ENCODE results near the gene COG2.
"Not testable (repeated sequence)": the region's sequence is repeated elsewhere in the genome, so short reads cannot be mapped to it uniquely, and the experiment has no call there.

Gene COG2

DNA sequence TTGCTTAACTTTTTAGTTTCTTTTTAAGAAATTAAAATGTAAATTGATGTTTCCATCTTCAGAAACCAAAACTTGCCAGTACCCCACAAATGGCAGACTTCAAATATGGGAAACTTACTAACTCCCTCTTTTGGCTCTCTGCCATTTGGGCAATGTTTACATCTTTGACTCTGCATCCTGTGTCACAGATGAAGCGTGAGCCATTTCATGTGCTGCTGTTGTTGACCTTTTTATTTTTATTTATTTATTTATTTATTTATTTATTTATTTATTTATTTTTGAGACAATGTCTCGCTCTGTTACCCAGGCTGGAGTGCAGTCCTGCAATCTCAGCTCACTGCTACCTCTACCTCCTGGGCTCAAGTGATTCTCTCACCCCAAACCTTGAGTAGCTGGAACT is 16.0 kb upstream of the COG2 start:
- no peak for DNase-seq (ENCODE audit: low read depth in 2 of 2, low spot score in 1 of 2)

DNA sequence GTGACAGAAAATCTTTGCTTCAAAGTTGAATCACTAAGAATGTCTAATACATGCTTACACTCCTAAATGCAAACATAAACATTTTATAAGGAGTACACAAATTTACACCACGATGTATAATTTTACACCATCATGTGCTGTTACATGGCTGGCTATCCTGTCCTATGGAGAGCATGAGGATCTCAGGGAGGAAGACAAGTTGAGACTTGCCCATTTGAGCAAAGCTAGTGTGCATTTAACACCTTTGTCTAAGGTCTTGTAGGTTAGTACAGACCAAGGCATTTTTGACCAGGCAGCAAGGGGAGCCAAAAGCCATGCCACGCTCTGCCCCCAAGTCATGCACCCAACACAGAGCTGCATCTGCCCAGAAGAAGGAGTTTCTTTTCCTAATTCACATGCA is 14.5 kb upstream of the COG2 start:
- DNase-seq (ENCODE audit: low read depth in 2 of 2, low spot score in 1 of 2), result no peak

DNA sequence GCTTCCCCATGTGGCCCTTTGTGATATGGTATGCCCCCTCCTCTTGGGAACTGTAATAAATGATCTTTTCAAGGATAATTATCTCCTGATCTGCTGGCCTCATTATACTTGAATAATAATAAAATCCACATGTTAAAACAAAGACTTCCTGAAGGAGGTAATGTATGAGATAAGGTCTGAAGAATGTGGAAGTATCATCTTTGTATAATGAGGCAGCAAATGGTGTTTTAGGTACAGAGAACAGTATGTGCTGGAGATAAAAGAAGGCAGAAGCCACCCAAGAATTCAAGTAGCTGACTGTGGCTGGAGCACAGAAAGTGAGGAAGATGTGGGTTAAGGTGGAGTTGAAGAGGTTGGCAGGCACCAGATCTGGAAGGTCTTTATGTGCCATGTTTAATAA is 12.8 kb upstream of the COG2 start:
- DNase-seq (ENCODE audit: low read depth in 2 of 2, low spot score in 1 of 2), result no peak

DNA sequence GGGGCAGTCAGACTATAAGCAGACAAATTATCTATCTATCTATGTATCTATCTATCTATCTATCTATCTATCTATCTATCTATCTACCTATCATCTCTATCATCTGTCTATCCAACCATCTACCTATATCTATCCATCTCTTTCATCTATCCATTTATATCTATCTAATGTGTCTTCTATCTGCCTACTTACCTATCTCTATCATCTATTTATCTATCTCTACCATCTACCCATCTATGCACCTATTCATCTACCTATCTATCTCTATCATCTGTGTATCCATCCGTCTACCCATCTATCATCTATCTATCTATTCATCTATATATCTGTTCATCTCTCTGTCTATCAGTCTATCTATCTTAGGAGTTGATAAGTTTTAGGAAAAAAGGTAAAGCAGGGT is 10.8 kb upstream of the COG2 start:
- DNase-seq (ENCODE audit: low read depth in 2 of 2, low spot score in 1 of 2), result no peak

DNA sequence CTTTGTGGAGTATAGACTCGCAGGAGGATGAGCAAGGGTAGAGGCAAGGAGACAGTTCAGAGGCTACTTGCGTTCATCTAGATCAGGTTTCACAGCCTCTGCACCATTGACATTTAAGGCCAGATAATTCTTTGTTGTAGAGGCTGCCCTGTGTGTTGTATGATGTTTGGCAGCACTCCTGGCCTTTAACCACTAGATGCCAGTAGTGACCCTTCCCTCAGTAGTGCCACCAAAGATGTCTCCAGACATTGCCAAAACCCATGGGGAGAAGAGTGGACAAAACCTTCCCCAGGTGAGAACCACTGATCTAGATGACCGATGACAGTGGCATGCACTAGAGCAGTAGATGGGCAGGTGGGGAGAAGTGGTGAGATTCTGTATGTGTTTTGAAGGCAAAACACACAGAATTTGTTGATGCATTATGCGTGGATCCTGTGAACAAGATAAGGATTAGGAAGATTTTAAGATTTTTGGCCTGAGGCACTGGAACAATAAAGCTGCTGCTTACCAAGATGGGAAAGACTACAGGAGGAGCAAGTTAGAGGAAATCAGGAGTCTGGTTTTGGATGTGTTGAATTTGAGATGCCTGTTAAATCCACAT is 9.9 kb upstream of the COG2 start:
- DNase-seq (ENCODE audit: low read depth in 2 of 2, low spot score in 1 of 2), result no peak

DNA sequence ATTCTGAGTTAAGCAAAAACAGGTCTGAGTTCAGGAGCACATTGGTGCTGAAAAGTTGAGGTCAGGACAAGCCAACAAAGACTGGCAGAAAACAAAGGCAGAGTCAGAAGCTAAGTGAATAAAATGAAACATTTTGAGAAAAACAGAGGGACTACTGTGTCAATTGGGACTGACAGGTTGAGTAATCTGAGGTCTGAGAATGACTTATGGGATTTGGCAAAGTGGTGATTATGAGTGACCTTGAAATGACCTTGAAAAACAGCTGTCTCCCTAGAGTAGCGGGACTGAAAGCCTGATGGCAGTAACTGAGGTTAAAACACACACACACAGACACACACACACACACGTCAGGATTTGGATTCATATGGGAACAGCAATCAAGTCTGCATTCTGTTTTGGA is 8.8 kb upstream of the COG2 start:
- DNase-seq (ENCODE audit: low read depth in 2 of 2, low spot score in 1 of 2), result no peak

DNA sequence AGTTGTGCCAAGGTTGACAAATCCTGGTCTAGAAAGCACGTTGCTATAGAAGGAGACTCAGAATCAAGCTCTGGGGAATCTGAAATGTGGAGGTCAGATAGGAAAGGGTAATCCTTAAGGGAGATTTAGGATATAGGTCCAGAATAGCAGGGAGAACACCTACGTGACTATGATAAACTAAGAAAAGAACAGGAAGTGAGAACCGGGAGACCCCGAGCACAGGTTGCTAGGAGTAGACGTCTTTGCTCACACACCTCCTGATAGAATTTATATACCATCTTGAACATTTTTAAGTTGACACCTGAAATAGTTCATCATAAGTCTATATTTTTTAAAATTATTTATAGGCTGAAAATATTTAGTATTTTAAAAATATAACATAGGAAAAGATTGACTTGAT is 7.9 kb upstream of the COG2 start:
- no peak for DNase-seq (ENCODE audit: low read depth in 2 of 2, low spot score in 1 of 2)

DNA sequence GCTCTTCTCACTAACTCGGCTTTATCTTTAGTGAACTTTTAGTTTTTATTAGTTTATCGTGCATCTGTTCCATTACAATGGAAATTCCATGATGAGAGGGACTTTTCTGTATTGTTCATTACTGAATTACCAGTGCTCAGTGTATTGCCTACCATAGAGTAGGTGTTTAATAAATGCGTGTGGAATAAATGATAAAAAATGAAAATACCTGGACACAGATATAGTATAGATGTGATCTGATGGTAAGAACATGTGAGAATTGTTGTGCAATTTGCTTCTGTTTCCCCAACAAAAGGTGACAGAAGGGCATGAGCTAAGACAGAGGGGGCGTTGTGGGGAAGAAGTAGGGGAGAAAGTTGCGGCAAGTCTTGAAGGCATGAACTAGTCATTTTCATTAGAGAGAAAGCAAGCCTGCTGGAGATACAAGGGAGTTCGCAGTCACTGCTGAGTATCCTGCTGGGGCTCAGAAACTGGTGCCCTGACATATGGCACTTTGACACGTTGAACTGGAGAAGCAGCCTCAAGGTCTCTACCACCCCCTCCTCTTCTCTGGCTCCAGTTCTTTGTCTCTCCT is 5.6 kb upstream of the COG2 start:
- DNase-seq (ENCODE audit: low read depth in 2 of 2, low spot score in 1 of 2), result no peak

DNA sequence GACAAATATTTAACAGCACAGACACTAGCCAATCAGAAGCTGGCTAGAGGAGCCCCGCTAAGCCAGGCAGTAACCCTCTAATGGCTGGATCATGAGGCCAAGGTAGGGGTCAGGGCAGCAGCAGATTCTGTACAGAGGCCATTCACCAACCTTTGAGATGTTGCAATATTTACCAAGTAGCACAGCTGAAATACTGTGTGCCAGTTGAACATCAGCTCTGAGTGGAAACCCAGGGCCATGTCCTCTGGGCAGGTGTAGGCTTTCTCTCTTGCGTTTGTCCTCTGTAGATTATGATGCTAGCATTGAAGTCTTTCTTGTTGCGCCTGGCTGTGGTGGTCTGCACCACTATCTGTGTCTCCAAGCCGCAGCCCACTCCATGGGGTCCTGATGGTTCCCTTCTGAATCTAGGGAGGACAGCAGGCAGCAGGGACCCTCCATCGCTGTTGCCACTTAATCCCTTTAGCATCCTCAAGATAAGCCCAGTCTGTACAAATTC is 2.5 kb upstream of the COG2 start:
- no peak for DNase-seq (ENCODE audit: low read depth in 2 of 2, low spot score in 1 of 2)

DNA sequence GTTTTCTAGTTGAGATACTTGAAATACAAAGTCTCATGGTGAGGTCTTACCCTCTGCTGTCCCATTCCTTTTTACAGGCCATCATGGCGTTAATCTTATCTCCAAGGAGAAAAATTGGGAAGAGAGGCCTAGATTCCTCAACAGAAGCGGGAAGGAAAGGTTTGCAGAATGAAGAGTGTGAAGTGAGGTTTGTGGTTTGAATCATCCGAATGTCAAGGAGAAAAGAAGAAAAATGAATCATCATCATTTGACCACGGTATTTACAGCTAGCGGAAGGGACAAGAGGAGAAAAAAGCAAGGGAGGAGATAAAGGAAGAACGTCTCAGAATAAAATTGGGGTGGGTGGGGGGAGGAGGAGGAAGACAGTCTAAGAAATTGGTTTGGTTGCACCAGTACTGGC is 935 bp upstream of the COG2 start:
- no peak for DNase-seq (ENCODE audit: low read depth in 2 of 2, low spot score in 1 of 2)

DNA sequence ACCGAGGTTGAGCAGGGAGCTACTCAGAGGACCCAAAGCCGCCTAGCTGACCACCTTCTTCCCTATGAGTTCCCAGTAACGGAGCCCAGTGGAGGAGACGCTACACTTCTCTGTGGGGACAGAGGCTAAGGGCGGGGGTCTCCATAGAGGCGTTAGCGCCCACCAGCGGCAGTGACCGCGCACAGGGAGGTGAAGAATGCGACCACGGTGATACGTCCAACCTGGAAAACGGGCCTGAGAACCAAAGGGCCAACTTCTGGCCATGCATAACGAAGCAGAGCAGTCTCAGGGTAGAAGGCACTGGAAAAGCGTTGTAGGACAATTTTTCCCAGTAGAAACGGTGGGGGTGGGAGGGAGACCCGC is 400 bp upstream of the COG2 start:
- no peak for DNase-seq (ENCODE audit: low read depth in 2 of 2, low spot score in 1 of 2)

DNA sequence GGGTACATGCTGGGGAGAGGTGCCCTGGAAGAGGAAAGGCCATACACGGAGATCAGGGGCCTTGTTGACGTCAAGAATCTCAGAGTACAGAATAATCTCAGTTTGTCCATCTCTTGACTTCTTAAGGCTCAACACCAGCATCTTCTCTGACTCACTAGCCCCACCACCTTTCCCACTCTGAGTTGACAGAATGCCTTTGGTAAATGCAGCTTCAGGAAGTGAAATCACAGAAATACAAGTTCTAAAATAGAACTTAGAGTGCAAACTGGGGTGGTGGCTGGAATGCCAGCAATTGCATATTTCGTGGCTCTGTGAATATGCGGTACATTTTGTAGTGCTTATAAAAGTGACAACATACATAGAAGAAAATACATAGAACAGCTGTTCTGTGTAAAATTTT is 1.6 kb downstream of the COG2 start:
- no peak for DNase-seq (ENCODE audit: low read depth in 2 of 2, low spot score in 1 of 2)

DNA sequence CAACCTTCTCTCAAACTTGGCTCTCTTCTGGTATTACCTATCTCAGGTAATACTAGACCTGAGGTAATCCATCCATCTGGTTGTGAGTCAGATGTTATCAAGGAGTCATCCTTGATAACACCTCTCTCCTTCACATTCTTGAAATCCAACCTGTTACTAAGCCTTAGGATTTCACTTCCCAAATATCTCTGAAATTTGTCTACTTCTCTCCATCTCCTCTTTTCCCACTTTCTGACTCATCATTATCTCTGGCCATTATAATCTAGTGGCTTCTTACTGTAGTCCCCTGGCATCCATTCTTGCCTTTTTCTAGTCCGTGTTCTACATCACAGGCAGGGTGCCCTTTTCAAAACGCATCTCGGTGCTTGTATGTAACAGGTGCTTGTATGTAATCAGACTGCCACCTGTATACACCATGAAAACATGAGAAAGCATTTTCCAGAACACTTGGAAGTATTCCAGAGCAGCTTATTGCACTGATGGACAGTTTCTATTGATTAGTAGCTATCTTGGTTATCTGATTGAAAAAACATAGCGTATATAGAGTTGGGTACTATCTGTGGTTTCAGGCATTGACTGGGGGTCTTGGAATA is 4.5 kb downstream of the COG2 start:
- DNase-seq (ENCODE audit: low read depth in 2 of 2, low spot score in 1 of 2), result no peak

DNA sequence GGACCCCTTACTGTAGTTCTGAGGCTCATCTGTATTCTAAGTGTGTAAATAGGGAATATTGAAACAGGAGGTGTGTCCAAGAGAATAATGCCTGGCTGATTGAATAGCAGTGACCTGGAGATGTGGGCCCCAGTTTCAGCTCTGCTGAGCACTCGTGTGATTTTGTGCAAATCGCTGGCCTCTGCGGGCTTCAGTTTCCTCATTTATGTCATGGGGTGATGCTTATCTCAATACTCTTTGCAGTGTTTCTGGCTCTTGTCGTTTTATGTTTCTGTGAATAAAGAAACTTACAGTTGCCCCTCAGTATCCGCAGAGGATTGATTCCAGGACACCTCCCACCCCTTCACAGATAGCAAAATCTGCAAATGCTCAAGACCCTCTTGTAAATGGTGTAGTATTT is 5.0 kb downstream of the COG2 start:
- no peak for DNase-seq (ENCODE audit: low read depth in 2 of 2, low spot score in 1 of 2)

DNA sequence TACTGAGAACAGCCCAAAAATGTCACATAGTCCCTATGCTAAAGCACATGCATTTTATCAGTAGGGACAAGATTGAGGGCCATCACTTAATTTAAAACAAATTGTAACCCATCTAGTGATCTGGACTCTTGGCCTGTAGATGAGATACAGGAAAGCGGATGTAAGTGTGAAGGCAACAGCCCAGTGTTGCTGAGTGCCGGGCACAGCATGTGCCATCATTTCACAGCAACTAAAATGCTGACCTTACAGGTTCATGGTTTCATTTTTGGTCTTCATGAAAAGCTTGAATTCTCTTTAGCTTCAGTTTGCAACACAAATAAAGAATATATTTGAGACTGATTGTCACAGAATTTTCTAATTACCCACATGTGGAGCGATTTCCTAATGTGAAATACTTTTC is 5.8 kb downstream of the COG2 start:
- DNase-seq (ENCODE audit: low read depth in 2 of 2, low spot score in 1 of 2), result no peak

DNA sequence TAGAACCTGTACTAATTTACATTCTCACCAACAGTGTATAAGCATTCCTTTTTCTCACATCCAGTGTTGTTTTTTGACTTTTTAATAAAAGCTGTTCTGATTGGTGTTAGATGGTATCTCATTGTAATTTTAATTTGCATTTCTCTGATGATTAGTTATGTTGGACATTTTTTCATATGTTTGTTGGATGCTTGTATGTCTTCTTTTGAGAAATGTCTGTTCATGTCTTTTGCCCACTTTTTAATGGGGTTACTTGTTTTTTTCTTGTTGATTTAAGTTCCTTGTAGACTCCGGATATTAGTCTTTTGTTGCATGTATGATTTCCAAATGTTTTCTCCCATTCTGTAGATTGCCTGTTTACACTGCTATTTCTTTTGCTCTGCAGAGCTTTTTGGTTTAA is 8.0 kb downstream of the COG2 start:
- no peak for DNase-seq (ENCODE audit: low read depth in 2 of 2, low spot score in 1 of 2)

DNA sequence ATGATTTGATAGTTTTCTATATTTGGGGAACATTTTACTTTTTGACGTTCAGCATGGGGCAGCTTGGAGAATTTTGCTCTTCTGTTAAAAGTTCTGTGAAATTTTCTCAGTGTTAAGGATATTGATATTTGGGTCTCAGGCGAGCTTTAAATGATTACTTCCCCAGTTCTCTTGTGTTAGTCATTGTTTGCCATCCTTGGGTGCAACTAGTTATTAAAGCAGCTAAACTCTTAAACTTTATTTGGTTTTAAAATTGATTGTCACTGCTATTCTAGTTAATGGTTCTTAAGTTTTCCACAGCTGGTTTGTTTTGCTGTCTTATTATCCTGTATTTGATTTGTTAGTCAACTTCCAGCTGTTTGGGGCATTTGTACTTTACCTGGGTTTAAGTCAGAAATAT is 9.0 kb downstream of the COG2 start:
- DNase-seq (ENCODE audit: low read depth in 2 of 2, low spot score in 1 of 2), result no peak

DNA sequence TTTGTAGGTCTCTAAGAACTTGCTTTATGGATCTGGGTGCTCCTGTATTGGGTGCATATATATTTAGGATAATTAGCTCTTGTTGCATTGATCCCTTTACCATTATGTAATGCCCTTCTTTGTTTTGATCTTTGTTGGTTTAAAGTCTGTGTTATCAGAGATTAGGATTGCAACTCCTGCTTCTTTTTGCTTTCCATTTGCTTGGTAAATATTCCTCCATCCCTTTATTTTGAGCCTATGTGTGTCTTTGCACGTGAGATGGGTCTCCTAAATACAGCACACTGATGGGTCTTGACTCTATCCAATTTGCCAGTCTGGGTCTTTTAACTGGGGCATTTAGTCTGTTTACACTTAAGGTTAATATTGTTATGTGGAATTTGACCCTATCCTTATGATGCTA is 14.4 kb downstream of the COG2 start:
- DNase-seq (ENCODE audit: low read depth in 2 of 2, low spot score in 1 of 2), result not testable (repeated sequence)

DNA sequence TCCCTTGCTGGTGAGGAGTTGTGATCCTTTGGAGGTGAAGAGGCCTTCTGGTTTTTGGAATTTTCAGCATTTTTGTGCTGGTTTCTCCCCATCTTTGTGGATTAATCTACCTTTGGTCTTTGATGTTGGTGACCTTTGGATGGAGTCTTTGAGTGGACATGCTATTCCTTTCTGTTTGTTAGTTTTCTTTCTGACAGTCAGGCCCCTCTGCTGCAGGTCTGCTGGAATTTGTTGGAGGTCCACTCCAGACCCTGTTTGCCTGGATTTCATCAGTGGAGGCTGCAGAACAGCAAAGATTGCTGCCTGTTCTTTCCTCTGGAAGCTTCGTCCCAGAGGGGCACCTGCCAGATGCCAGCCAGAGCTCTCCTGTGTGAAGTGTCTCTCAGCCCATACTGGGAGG is 15.8 kb downstream of the COG2 start:
- DNase-seq (ENCODE audit: low read depth in 2 of 2, low spot score in 1 of 2), result not testable (repeated sequence)

DNA sequence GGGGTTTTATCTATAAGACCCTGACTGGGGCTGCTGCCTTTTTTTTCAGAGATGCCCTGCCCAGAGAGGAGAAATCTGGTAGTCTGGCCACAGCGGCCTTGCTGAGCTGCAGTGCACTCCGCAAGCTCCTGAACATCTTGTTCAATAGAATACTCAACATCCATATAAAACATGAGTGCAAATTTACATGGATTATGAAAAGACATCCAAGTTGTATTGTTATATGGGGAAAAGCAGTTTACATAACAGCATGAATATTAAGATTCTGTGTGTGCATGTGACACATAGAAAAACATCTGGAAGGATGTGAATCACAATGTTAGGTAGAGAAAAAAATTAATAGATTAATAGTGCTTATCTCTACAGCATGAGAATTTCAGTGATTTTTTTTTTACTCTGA is 16.4 kb downstream of the COG2 start:
- no peak for DNase-seq (ENCODE audit: low read depth in 2 of 2, low spot score in 1 of 2)

DNA sequence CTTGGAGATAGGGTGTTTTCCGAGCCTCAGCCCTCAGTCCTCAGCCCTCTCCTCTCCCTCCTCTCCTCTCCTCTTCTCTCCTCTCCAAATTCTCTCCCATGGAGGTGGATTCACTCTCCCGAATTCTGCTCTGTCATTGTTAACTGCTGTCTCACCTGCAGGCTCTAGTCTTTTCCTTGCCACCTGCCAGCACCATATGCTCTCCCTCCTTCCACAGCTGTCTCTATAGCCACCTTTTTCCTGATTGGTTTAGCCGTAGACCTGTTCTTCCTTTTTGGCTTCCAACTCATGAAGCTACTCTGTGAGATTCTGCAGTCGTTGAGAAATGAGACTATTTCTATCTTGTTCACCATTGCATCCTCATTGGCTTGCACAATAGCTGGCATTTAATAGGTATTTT is 19.7 kb downstream of the COG2 start:
- no peak for DNase-seq (ENCODE audit: low read depth in 2 of 2, low spot score in 1 of 2)

DNA sequence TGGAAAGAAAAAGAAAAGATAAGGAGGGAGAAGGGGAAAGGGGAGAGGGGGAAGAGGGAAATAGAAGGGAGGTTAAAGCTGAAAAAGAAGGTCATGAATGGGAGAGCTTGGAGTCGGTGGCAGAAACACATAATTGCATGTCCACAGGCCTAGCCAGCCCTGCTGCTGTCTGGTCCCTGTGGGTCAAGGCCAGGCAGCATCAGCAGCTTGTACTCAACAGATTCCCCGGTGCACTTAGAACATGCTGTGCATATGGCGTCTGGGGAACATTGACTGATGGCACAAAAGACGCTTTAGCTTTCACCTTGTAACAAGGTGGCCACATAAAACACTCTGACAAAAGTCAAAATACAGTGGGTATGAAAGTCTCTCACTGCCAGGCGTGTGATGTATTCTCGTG is 25.9 kb downstream of the COG2 start:
- DNase-seq (ENCODE audit: low read depth in 2 of 2, low spot score in 1 of 2), result no peak

DNA sequence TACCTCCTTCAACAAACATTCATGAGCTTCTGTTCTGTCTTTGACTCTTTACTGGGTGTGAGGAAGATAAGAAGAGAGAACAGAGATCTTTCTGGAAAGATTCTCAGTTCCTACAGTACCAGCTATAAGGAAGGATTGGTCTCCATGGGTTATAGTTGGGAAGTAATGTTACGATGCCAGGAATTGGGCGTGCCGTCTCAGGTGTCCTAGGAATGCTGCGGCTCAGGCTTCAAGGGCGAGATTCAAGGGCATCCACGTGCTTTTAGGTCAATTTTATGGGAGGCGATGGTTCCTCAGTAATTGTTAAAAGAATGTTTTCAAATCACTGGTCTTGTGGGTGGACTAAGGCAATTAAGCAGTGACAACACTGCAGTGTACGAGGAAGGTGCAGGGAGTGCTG is 27.3 kb downstream of the COG2 start:
- DNase-seq (ENCODE audit: low read depth in 2 of 2, low spot score in 1 of 2), result no peak
